Measurements from ENCODE around the gene PRELP.

The PRELP gene

DNA sequence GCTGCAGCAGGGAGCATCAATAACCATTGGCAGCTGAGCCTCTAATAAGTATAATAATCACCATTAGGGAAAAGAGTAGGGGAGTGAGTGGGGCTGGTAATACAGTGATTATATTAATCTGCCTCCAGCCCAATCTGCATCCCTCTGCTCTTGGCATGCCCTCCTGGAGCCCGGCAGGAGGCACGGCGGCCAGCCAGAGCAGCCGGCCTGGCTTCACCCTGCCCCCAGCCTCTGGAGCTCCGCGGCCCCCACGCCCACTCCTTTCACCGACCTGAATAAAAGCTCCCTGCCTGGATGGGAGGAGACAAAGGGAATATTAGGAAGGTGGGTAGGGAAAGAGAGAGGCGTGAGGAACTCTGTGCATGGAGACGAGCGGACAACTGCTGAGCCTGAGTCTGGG lies 46.6 kb downstream of the PRELP start:
- DNase-seq (ENCODE audit: low read depth in 1 of 2, low spot score in 1 of 2): no peak

DNA sequence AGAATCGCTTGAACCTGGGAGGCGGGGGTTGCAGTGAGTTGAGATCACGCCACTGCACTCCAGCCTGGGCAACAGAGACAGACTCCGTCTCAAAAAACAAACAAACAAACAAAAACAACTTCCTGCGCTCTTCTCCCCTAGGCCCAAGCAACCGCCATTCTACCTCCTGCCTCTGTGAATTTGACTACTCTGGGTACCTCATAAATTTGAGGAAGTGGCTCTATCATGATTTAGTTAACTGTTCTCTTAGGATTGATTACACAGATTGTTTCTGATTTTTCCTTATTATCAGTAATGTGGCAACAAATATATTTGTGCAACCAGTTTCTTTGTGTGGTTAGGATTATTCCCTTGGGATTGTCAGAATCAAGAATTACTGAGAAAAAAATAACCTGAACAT lies 48.1 kb downstream of the PRELP start:
- DNase-seq (ENCODE audit: low read depth in 1 of 2, low spot score in 1 of 2): no peak

DNA sequence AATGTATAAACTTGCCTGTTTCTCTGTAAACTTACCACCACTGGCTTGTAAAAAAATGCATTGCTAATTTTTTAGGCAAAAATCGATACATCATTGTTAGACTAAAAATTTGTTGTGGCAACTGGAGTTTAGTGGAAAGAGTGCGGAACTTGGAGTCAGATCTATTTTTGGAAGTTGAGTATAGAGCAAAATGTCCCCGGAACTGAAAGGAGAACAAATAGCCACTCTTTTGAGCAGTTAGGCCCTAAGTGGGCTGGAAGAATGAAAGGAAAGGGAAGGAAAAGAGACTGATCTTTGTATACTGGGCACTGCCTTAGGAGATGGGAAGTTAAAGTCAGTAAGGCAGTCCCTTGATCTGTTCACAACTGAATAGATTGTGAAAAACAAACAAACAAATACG lies 48.5 kb downstream of the PRELP start:
- no peak for DNase-seq (ENCODE audit: low read depth in 1 of 2, low spot score in 1 of 2)

DNA sequence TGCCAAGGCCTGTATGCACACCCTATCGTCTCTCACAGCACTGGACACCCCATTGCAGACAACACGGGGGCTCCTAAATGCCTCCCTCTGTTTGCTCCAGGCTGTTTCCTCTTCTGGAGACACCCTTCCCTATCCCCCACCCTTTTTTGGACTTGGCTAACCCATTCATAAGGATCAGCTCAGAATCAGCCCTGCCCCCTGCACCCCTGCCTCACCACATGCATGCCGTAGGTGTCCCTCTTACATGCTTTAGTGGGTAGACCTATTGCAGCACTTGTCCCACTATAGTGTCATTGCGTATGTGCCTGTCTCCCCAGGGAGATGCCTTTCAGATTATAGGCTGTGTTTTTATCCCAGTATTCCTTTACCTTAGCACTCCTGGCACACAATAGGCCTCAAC lies 49.2 kb downstream of the PRELP start:
- DNase-seq (ENCODE audit: low read depth in 1 of 2, low spot score in 1 of 2): no peak

DNA sequence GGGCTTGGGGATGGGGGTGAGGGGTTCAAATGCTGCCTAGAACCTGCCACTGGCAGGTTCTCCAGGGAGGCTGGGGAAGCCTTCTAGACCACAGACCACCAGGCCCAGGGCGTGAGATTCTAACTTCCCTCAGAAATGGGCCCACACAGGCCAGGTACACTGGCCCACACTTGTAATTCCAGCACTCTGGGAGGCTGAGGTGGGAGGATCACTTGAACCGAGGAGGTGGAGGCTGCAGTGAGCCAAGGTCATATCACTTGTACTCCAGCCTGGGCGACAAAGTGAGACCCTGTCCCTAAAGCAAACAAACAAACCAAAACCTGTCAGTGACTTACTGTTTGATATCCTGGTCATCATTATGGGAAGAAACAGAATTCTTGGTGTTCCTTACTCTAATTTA lies 50.1 kb downstream of the PRELP start:
- DNase-seq (ENCODE audit: low read depth in 1 of 2, low spot score in 1 of 2): no peak

DNA sequence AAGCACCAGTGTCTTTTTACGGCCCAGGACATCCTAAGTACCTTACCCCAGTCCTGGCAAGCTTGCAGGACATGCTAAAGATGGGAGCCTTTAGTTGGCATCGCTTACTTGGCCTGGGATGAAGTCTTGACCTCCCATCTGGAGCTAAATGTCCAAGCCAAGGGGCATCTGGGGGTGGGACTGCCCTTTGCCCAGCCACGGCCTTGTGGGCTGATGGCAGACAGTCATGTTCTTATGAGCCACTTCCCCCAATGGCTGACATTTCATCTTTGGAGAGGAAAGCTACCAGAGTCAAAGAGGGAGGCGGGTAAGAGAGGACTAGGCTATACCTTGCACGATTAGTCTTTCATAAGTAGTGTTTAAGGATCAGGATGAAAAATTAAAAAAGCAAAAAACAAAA lies 50.5 kb downstream of the PRELP start:
- no peak for DNase-seq (ENCODE audit: low read depth in 1 of 2, low spot score in 1 of 2)

DNA sequence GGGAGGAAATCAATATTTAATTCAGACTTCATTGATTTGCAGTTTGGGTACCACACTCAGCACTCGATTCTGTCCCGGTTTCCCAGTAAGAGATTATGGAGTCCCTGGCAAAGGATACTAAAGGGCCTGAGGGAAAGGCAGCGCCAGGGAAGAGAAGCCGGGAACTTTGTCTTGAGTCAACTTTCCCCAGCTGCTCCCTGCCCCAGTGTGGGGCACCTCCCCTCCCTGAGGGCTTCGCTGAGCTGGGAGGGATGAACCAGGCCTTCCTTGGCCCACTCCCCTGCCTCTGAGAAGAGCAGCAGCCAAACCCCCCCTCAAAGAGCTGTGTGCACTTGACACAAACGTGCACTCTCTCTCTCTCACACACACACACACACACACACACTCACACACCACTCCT lies 51.0 kb downstream of the PRELP start:
- no peak for DNase-seq (ENCODE audit: low read depth in 1 of 2, low spot score in 1 of 2)

DNA sequence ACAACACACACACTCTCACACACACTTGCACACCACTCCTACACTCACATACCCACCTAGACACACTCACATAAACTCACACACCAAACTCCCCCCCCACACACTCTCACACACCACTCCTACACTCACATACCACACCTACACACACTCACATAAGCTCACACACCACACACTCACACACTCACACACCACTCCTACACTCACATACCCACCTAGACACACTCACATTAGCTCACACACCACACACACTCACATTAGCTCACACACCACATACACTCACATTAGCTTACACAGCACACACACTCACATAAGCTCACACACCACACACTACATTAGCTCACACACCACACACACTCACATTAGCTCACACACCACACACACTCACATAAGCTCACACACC lies 51.4 kb downstream of the PRELP start:
- no peak for DNase-seq (ENCODE audit: low read depth in 1 of 2, low spot score in 1 of 2)

DNA sequence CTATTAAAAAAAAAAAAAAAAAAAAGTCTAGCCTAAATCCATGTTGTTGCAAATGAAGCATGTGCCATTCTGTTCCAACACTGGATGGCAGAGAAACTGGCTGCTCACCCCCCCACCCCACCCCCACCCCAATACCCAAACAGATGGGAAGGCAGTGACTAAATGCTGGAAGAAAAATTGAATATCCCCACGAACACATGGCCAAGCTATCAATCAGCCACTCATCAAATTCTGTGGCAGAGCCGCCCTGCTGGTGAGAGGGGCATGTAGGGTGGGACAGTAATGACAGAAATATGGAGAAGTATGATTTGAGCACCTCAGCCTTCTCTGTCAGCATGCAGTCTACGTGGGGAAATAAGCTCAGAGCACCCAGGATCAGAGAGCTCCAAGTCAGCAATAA lies 52.5 kb downstream of the PRELP start:
- no peak for DNase-seq (ENCODE audit: low read depth in 1 of 2, low spot score in 1 of 2)

DNA sequence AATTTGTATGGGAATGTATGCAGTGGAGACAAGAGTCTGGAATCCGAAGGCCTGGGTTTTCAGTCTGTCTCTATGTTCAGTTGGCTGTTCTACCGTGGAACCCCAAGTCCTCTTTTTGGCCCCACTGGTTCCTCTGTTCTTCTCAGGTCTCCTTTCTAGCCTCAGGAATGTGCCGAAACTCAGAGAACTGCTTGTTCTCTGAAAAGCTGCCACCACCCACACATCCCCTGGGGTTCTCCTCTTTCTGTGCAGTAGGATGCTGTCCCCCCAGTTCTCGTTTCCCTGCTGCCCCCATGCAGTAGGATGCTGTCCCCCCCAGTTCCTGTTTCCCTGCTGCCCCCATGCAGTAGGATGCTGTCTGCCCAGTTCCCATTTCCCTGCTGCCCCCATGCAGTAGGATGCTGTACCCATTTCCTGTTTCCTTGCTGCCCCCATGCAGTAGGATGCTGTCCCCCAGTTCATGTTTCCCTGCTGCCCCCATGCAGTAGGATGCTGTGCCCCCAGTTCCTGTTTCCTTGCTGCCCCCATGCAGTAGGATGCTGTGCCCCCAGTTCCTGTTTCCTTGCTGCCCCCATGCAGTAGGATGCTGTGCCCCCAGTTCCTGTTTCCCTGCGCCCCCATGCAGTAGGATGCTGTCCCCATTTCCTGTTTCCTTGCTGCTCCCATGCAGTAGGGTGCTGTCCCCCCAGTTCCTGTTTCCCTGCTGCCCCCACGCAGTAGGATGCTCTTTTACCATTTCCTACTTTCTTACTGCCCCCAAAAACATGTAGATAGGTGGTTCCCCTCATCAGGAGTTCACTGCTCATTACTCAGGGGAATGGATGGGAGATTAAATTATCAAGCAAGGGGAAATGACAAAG lies 53.6 kb downstream of the PRELP start:
- no peak for DNase-seq (ENCODE audit: low read depth in 1 of 2, low spot score in 1 of 2)

DNA sequence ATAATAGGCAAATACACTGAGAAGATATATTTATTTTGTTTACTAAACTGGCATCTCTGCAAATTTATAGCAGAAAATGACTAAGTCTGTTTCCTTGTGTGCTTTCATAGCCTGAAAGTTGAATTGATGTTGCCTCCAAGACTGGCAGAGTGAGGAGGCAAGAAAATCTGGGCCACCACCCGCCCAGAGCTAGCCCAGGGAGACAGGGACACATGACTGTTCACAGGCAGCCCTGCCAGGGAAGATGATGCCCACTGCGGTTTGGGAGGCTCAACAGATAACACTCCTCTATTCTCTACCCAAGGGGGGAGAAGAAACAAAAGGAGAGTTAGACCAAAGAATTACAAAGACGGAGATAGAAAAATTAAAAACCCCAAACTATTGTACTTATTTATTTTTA lies 55.5 kb downstream of the PRELP start:
- no peak for DNase-seq (ENCODE audit: low read depth in 1 of 2, low spot score in 1 of 2)

DNA sequence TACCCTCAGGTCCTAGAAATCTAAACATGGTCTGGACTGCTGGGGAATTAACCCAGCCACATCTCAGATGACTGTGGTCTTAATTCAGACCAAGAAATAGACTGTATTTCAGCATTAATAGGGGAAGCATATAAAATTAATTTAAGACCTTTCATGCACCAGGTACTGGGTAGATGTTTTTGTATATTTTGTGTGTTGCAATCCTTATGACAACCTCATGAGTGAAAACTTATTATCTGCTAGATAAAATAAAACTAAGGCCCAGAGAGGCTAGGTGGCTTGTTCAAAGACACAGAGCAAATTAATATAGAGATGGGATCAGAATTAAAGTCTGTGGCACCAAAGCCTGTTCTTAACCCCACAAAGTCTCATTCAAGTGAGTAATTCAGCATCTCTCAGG lies 58.4 kb downstream of the PRELP start:
- no peak for DNase-seq (ENCODE audit: low read depth in 1 of 2, low spot score in 1 of 2)

DNA sequence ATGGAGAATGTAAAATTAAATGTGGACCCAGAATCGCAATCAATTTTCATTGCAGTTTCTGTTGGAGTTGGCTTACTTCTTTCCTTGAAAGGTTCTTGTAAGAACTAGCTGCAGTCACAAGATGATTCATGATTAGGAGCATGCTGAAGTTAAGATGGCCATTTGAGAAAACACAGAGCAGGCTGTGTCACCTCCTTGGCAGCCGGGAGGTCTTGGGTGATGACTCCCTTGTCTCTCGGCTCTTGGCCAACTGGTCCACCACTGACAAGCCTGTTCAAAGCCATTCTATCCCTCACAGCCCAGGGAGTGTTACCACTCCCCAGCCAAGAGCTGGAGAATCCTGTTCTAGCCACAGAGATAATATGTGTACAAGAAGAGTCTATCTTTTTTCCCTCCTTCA lies 58.9 kb downstream of the PRELP start:
- DNase-seq (ENCODE audit: low read depth in 1 of 2, low spot score in 1 of 2): no peak

DNA sequence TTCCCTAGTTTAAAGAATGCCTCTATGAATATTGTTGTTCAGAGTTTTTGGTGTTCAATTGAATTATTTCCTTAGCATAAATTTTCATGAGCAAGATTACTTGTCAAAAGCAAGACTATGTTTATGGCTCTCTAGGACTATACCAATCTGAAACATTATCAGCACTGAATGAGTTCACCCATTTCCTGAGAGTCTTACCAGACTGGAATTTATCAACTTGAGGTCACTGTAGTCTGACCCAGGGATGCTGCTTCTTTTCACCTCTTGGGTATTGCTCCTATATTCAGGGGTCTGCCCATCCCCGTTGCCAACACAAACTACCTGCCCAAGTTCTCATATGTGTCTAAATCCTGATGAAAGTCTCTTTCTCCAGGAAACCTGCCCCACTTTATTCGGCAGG lies 61.0 kb downstream of the PRELP start:
- DNase-seq (ENCODE audit: low read depth in 1 of 2, low spot score in 1 of 2): no peak

DNA sequence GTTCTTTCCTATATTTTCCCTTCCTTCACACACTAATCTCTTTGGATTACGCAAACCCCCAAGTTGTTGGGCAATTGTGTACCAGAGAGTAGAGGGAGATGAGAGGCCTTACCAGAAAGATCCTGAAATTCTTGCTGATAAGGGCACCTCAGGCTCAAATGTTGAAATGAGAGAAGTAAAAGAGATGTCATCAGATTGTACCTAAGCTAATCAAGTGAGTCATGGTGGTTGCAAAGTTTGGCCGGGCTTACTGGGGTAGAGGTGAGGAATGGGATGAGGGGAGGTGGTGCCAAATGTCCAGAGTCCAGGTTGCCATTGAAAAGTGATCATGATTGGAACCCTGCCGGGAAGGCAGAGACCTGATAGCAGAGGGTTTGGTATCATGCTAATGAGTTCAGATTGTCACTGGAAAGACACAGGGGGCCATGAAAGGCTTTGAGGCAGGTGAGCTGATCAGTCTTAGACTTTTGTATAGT lies 61.4 kb downstream of the PRELP start:
- no peak for DNase-seq (ENCODE audit: low read depth in 1 of 2, low spot score in 1 of 2)

DNA sequence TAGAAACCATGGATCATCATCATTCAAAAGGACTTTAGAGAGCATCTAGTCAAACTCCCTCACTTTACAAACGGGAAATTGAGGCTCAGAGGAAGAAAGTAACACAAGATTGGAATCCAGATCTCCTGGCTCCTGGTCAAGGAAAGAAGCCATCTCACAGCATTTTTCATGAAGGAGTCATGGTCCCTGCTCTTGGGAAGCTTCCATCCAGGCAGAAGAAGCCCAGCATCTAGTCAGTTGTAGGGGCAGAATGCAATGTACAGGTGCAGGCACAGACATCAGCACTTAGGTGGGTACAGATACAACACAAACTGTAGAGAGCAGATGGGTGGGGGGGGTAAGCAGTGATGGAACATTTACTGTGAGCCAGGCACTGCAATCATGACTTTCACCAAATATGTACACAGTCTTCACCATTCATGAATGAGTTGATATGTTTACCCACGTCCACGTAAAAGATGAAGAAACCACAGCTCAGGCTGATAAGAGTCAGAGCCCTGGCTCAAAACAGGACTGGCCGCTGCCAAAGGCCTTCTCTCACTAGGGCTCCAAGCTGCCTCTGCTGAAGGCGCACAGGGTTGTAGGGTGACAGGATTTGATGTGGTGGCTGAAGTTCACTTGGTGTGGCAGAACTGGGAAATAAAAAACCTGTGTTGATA lies 62.3 kb downstream of the PRELP start:
- DNase-seq (ENCODE audit: low read depth in 1 of 2, low spot score in 1 of 2): no peak

DNA sequence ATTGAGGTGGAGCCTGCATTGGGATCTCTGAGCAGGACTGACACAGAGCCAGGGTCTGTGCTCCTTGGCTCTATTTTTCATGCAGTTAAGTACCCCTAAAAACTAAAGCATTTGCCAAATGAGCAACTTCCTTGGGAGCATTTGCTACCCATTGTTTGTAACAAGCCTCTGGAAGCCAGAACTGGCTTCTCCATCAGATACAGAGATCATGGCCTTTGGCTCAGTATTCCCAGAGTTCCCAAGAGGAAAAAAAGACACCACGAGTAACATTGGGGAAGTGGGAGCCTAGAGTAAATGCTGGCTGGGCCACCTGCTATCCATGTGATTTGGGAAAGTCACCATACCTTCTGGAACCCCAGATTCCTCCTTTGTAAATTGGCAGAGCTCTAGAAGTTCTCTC lies 63.1 kb downstream of the PRELP start:
- no peak for DNase-seq (ENCODE audit: low read depth in 1 of 2, low spot score in 1 of 2)

DNA sequence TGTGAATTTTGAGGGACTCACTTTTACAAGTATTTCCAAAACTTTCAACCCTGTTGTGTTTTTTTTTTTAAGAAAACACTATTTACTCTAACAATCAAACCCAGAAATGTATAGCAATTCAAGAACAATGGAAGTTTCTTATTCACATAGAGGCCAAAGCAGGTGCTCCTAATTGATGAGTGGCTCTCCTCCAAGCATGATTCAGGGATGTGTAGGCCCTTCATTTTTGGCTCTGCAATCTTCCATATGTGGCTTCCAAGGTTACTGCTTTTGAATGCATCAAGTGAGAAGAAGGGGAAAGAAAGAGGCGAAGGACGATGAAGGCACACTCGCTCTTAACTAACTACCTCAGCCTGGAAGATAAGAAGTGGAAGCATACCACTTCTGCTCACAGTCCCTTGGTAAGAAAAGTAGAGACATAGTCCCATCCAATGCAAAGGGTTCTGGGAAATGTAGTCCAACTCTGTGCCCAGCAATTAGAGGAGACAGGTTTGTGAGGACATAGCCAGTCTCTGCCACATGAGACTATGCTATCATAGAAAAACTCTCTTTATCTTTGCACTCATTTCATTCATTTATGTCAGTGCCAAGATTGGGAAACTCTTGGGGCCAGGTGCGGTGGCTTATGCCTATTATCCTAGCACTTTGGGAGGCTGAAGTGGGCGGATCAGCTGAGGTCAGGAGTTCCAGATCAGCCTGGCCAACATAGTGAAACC lies 64.4 kb downstream of the PRELP start:
- DNase-seq (ENCODE audit: low read depth in 1 of 2, low spot score in 1 of 2): no peak

Data from stimulated activated CD4-positive, alpha-beta T cell treated with anti-CD3 and anti-CD28 coated beads, Interleukin-15, amount 100 ng/mL, for 1 hour (primary cell).